Panc1 (cell line): ENCODE measurements around the gene KIF1A. TPM values are rescaled to one million over a fixed set of nuclear protein-coding genes. Genes with fewer than 3 reads are reported as not detected.
A peak's percentile ranks its signal among the peaks of the same experiment; 100 is the strongest.

ENCODE experiments used
- ATAC-seq: fragments of 200-7000 bp; cut with Tn5 transposase; 2 replicates; pipeline ENCODE4 v1.9.1; 2020; ENCODE audit warnings: mild to moderate bottlenecking, moderate library complexity
- BruUV-seq: library from RNA; stranded (reverse); fragments of 400-500 nt; replicated peaks from 2 replicates; lab custom pipeline; 2021; lab: Mats Ljungman, UMichigan
- CTCF ChIA-PET: fragments of 300-600 bp; sonication (Branson Sonifier 250); formaldehyde crosslinking; loops from one replicate; lab custom pipeline; 2022; ENCODE audit warnings: antibody characterized with exemption; lab: Charles Lee
- POLR2A ChIA-PET: fragments of 300-600 bp; sonication (Branson Sonifier 250); formaldehyde crosslinking; loops from one replicate; lab custom pipeline; 2022; ENCODE audit warnings: antibody characterized with exemption; lab: Charles Lee
- DNase-seq: peaks from one replicate; pipeline ENCODE4 v3.0.0-alpha.2; 2010; ENCODE audit warnings: low read depth, low spot score
- H3K27ac ChIP-seq: 2 replicates; pipeline ENCODE4 v1.5.1; 2011; ENCODE audit warnings: mild to moderate bottlenecking, low read length, inconsistent platforms
- H3K27me3 ChIP-seq: fragments of 200-500 bp; sonication (Bioruptor generic); 2 replicates; pipeline ENCODE4 v1.6.0; 2014; ENCODE audit warnings: low read length, inconsistent platforms; ENCODE audit not compliant: control insufficient read depth, insufficient read depth
- H3K36me3 ChIP-seq: fragments of 200-500 bp; sonication (Bioruptor generic); 2 replicates; pipeline ENCODE4 v1.5.1; 2014; ENCODE audit warnings: inconsistent platforms, mild to moderate bottlenecking, low read length, moderate library complexity; ENCODE audit not compliant: control insufficient read depth, insufficient read depth
- H3K4me1 ChIP-seq: 2 replicates; pipeline ENCODE4 v1.5.1; 2011; ENCODE audit warnings: inconsistent platforms, mild to moderate bottlenecking, low read length, moderate library complexity; ENCODE audit not compliant: control insufficient read depth, insufficient read depth
- H3K4me3 ChIP-seq, 2 experiments: 2 replicates each; pipeline ENCODE4 v1.5.1; 2011 to 2012; ENCODE audit warnings: low read depth in 2 of 2, low read length in 2 of 2, mild to moderate bottlenecking in 2 of 2, inconsistent platforms in 1 of 2, moderate library complexity in 1 of 2
- H3K9me3 ChIP-seq: fragments of 200-500 bp; sonication (Bioruptor generic); 2 replicates; pipeline ENCODE4 v1.5.1; 2014; ENCODE audit warnings: low read depth, mild to moderate bottlenecking, inconsistent platforms, low read length, moderate library complexity; ENCODE audit not compliant: control insufficient read depth, insufficient read depth
- CTCF ChIP-seq: fragments of 450-650 bp; IDR thresholded peaks from 2 replicates; pipeline ENCODE4 v1.5.1; 2017; ENCODE audit warnings: mild to moderate bottlenecking
- POLR2AphosphoS5 ChIP-seq: IDR thresholded peaks from 2 replicates; pipeline ENCODE4 v1.6.1; 2012; ENCODE audit warnings: mild to moderate bottlenecking, low read depth, low read length, moderate library complexity
- REST ChIP-seq, 2 experiments: IDR thresholded peaks; 2 replicates each; pipeline ENCODE4 v1.6.1; 2011 to 2012; ENCODE audit warnings: low read depth in 2 of 2, control low read depth in 1 of 2, low read length in 1 of 2, mild to moderate bottlenecking in 1 of 2, moderate library complexity in 1 of 2; ENCODE audit not compliant: insufficient read depth in 1 of 2
- SIN3A ChIP-seq: IDR thresholded peaks from 2 replicates; pipeline ENCODE4 v1.6.1; 2012; ENCODE audit warnings: low read depth, mild to moderate bottlenecking, low read length, moderate library complexity, borderline replicate concordance; ENCODE audit not compliant: insufficient read depth
- TCF7L2 ChIP-seq: IDR thresholded peaks from 2 replicates; pipeline ENCODE4 v1.6.1; 2011; ENCODE audit warnings: mild to moderate bottlenecking, low read depth, low read length, inconsistent platforms
- in situ Hi-C: cut with HindIII; loops from 2 replicates; pipeline ENCODE4 v1.10.0; 2016; ENCODE audit warnings: low sequenced_read_pairs, low pct_unique_long_range_greater_than_20kb
- intact Hi-C: fragments of 100-400 bp; cut with micrococcal nuclease; formaldehyde crosslinking; loops from one replicate; pipeline ENCODE4 v1.10.0; 2022; ENCODE audit not compliant: unreplicated experiment
- total RNA-seq: library from RNA; stranded (reverse); gene quantifications from one replicate; pipeline ENCODE4 v1.2.1, GENCODE V29; 2021; ENCODE audit not compliant: unreplicated experiment

Gene KIF1A
- total RNA-seq, 1 experiment from 2014 or later = 132 TPM

- peak overlapping the region; percentile 46 to 56 for H3K4me3 ChIP-seq
- in situ Hi-C loops (no loop called here), intact Hi-C loops (no loop called here)
- peaks cover 3% of the 10 kb centered on the region; the same call in 1 of the 2 replicates for H3K4me1 ChIP-seq
- ChIA-PET CTCF (interaction anchor here (1.1 kb wide), 1 partner anchor 19 kb away, joined by 5 read pairs; no protein-coding TSS in a partner anchor), POLR2A (interaction anchor here (0.7 kb wide), 1 partner anchor 748 kb away, joined by 4 read pairs; no protein-coding TSS in a partner anchor)
- no peak for ATAC-seq
- no peak for DNase-seq
- H3K36me3 ChIP-seq = no peaks in the 10 kb centered on the region
- no peaks in the 10 kb centered on the region for H3K9me3 ChIP-seq
- TF ChIP-seq TCF7L2 (no peak), REST (IDR thresholded peaks at IDR 0.05; ENCODE audit: insufficient read depth in 1 of 2, low read depth in 2 of 2, low read length in 1 of 2) (no peak), CTCF (no peak), POLR2AphosphoS5 (no peak), SIN3A (no peak)
- no TSS peak for BruUV-seq
- peaks cover 5% of the 10 kb centered on the region for H3K27me3 ChIP-seq
- H3K27ac ChIP-seq = no peak overlapping the region
These were observed 1.4 kb upstream of the KIF1A start for GRCh38 chr2:240821429-240821778.

GRCh38 chr2:240820607-240821428, 799 bp upstream of the KIF1A start:
- TF ChIP-seq TCF7L2 (no peak), POLR2AphosphoS5 (no peak), REST (IDR thresholded peaks at IDR 0.05; ENCODE audit: insufficient read depth in 1 of 2, low read depth in 2 of 2, low read length in 1 of 2) (no peak), CTCF (no peak), SIN3A (no peak)
- H3K4me3 ChIP-seq = peak overlapping the region; percentile 46 to 56
- in situ Hi-C loops (no loop called here), intact Hi-C loops (no loop called here)
- H3K36me3 ChIP-seq = no peaks in the 10 kb centered on the region
- DNase-seq (no peak), ATAC-seq (peak; percentile 75)
- peaks cover 3% of the 10 kb centered on the region; the same call in 1 of the 2 replicates for H3K4me1 ChIP-seq
- H3K27me3 ChIP-seq = peaks cover 5% of the 10 kb centered on the region
- CTCF ChIA-PET = interaction anchor here (1.1 kb wide), 1 partner anchor 19 kb away, joined by 5 read pairs; no protein-coding TSS in a partner anchor
- BruUV-seq = no TSS peak
- H3K27ac ChIP-seq = no peak overlapping the region
- POLR2A ChIA-PET = interaction anchor here (0.7 kb wide), 1 partner anchor 748 kb away, joined by 4 read pairs; no protein-coding TSS in a partner anchor
- H3K9me3 ChIP-seq = no peaks in the 10 kb centered on the region
